GM12878 (cell line): ENCODE data around the gene COL27A1.

Experiments
- DPF2 ChIP-seq: fragments of 450-650 bp; IDR thresholded peaks from 2 replicates; pipeline ENCODE4 v1.6.1; 2017; ENCODE audit warnings: mild to moderate bottlenecking
- USF2 ChIP-seq: IDR thresholded peaks from 2 replicates; pipeline ENCODE4 v1.6.1; 2011; ENCODE audit warnings: low read depth, low read length, improper control_type of control experiment, borderline replicate concordance

GRCh38 chr9:114290561-114290986 lies 135.2 kb downstream of the COL27A1 start:
- TF ChIP-seq DPF2 (no peak), USF2 (no peak)
